ENCODE data around the gene PCDHGA2. TPM values are rescaled to one million over a fixed set of nuclear protein-coding genes. Genes with fewer than 3 reads are reported as not detected.
A peak's percentile ranks its signal among the peaks of the same experiment; 100 is the strongest.
"Not testable (repeated sequence)": the region's sequence is repeated elsewhere in the genome, so short reads cannot be mapped to it uniquely, and the experiment has no call there.

PCDHGA2 gene
- total and polyA plus RNA-seq, 4 donors: 0.23 to 0.46 (median 0.34) TPM

- 28% methylated on average over 20 of the region's 20 CpGs for WGBS
- Histone ChIP-seq H3K27ac (ENCODE audit: low read depth in 1 of 2, low read length in 2 of 2) (no peak overlapping the region), H3K27me3 (ENCODE audit: control insufficient read depth in 4 of 4, insufficient read depth in 4 of 4, low read length in 3 of 4) (peaks cover 0 to 11% (median 4%) of the 10 kb centered on the region in 4 donors), H3K36me3 (ENCODE audit: control insufficient read depth in 4 of 4, insufficient read depth in 3 of 4, low read depth in 1 of 4, low read length in 3 of 4) (peaks cover 0 to 2% (median 0%) of the 10 kb centered on the region in 4 donors), H3K9me3 (ENCODE audit: control insufficient read depth in 4 of 4, low read length in 3 of 4) (peaks cover 26 to 74% (median 34%) of the 10 kb centered on the region in 4 donors), H3K4me3 (ENCODE audit: low read depth in 1 of 3, low read length in 3 of 3) (peak overlapping the region in 2 of 3 donors; percentile 18 to 36), H3K4me1 (ENCODE audit: control insufficient read depth in 4 of 4, insufficient read depth in 4 of 4, low read length in 3 of 4) (no peaks in the 10 kb centered on the region), H3K9ac (ENCODE audit: low read depth in 1 of 2, low read length in 2 of 2) (no peak overlapping the region)
- DNase-seq (ENCODE audit: low spot score): no peak
- TF ChIP-seq ATF3 (IDR thresholded peaks at IDR 0.05) (no peak), SP1 (IDR thresholded peaks at IDR 0.05) (no peak), HNF4A (conservative IDR thresholded peaks at IDR 0.05) (no peak), NR2F2 (IDR thresholded peaks at IDR 0.05) (no peak)
Observed at GRCh38 chr5:141345327-141345726, 6.8 kb downstream of the PCDHGA2 start.

DNA sequence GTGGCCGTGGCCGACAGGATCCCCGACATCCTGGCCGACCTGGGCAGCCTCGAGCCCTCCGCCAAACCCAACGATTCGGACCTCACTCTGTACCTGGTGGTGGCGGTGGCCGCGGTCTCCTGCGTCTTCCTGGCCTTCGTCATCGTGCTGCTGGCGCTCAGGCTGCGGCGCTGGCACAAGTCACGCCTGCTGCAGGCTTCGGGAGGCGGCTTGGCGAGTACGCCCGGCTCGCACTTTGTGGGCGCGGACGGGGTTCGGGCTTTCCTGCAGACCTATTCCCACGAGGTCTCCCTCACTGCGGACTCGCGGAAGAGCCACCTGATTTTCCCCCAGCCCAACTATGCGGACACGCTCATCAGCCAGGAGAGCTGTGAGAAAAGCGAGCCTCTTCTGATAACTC is 7.5 kb downstream of the PCDHGA2 start:
- not testable (repeated sequence) for H3K4me3 ChIP-seq (ENCODE audit: low read depth in 1 of 3, low read length in 3 of 3); H3K36me3 ChIP-seq (ENCODE audit: control insufficient read depth in 4 of 4, insufficient read depth in 3 of 4, low read depth in 1 of 4, low read length in 3 of 4); DNase-seq (ENCODE audit: low spot score); H3K27ac ChIP-seq (ENCODE audit: low read depth in 1 of 2, low read length in 2 of 2); H3K4me1 ChIP-seq (ENCODE audit: control insufficient read depth in 4 of 4, insufficient read depth in 4 of 4, low read length in 3 of 4); H3K9ac ChIP-seq (ENCODE audit: low read depth in 1 of 2, low read length in 2 of 2)
- WGBS: 40% methylated on average over 27 of the region's 35 CpGs
- Histone ChIP-seq H3K9me3 (ENCODE audit: control insufficient read depth in 4 of 4, low read length in 3 of 4) (peaks cover 25 to 78% (median 37%) of the 10 kb centered on the region in 4 donors), H3K27me3 (ENCODE audit: control insufficient read depth in 4 of 4, insufficient read depth in 4 of 4, low read length in 3 of 4) (peaks cover 0 to 11% (median 3%) of the 10 kb centered on the region in 4 donors)

- 23% methylated on average over 29 of the region's 29 CpGs for WGBS
- TF ChIP-seq RAD21 (IDR thresholded peaks at IDR 0.05) (no peak), EGR1 (IDR thresholded peaks at IDR 0.05; ENCODE audit: low read depth in 2 of 2) (no peak), FOXA2 (IDR thresholded peaks at IDR 0.05) (no peak), ATF3 (IDR thresholded peaks at IDR 0.05) (no peak), FOXA1 (IDR thresholded peaks at IDR 0.05) (no peak), JUND (IDR thresholded peaks at IDR 0.05) (no peak), YY1 (IDR thresholded peaks at IDR 0.05) (no peak), SP1 (IDR thresholded peaks at IDR 0.05) (no peak), RXRA (IDR thresholded peaks at IDR 0.05) (no peak), GABPA (IDR thresholded peaks at IDR 0.05 in 1 of 2, conservative IDR thresholded peaks at IDR 0.05 in 1 of 2) (no peak), HNF4G (IDR thresholded peaks at IDR 0.05) (no peak), HNF4A (conservative IDR thresholded peaks at IDR 0.05) (no peak), NR2F2 (IDR thresholded peaks at IDR 0.05) (no peak), TAF1 (conservative IDR thresholded peaks at IDR 0.05) (no peak), ZBTB33 (IDR thresholded peaks at IDR 0.05) (no peak), MAX (IDR thresholded peaks at IDR 0.05) (no peak)
- TF ChIP-seq, protein P1, sequence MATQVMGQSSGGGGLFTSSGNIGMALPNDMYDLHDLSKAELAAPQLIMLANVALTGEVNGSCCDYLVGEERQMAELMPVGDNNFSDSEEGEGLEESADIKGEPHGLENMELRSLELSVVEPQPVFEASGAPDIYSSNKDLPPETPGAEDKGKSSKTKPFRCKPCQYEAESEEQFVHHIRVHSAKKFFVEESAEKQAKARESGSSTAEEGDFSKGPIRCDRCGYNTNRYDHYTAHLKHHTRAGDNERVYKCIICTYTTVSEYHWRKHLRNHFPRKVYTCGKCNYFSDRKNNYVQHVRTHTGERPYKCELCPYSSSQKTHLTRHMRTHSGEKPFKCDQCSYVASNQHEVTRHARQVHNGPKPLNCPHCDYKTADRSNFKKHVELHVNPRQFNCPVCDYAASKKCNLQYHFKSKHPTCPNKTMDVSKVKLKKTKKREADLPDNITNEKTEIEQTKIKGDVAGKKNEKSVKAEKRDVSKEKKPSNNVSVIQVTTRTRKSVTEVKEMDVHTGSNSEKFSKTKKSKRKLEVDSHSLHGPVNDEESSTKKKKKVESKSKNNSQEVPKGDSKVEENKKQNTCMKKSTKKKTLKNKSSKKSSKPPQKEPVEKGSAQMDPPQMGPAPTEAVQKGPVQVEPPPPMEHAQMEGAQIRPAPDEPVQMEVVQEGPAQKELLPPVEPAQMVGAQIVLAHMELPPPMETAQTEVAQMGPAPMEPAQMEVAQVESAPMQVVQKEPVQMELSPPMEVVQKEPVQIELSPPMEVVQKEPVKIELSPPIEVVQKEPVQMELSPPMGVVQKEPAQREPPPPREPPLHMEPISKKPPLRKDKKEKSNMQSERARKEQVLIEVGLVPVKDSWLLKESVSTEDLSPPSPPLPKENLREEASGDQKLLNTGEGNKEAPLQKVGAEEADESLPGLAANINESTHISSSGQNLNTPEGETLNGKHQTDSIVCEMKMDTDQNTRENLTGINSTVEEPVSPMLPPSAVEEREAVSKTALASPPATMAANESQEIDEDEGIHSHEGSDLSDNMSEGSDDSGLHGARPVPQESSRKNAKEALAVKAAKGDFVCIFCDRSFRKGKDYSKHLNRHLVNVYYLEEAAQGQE (IDR thresholded peaks at IDR 0.05): no peak
- TF ChIP-seq, protein P2, sequence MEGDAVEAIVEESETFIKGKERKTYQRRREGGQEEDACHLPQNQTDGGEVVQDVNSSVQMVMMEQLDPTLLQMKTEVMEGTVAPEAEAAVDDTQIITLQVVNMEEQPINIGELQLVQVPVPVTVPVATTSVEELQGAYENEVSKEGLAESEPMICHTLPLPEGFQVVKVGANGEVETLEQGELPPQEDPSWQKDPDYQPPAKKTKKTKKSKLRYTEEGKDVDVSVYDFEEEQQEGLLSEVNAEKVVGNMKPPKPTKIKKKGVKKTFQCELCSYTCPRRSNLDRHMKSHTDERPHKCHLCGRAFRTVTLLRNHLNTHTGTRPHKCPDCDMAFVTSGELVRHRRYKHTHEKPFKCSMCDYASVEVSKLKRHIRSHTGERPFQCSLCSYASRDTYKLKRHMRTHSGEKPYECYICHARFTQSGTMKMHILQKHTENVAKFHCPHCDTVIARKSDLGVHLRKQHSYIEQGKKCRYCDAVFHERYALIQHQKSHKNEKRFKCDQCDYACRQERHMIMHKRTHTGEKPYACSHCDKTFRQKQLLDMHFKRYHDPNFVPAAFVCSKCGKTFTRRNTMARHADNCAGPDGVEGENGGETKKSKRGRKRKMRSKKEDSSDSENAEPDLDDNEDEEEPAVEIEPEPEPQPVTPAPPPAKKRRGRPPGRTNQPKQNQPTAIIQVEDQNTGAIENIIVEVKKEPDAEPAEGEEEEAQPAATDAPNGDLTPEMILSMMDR (IDR thresholded peaks at IDR 0.05; ENCODE audit: low read depth, low read length, missing input control): no peak
- no peak within 1 kb of the TSS for H3K9ac ChIP-seq (ENCODE audit: low read depth in 1 of 2, low read length in 2 of 2)
Observed at GRCh38 chr5:141349917-141350619, 11.5 kb downstream of the PCDHGA2 start, which contains the start of gene PCDHGB1. PCDHGB1 (plus strand) TSS chr5:141350099; CDS start chr5:141350261, 162 bp downstream.

More at GRCh38 chr5:141349917-141350619, 11.5 kb downstream of the PCDHGA2 start, which contains the start of gene PCDHGB1:
- peak within 1 kb of the TSS in 2 of 3 donors; percentile 20 to 41 for H3K4me3 ChIP-seq (ENCODE audit: low read depth in 1 of 3, low read length in 3 of 3)
- H3K27me3 ChIP-seq (ENCODE audit: control insufficient read depth in 4 of 4, insufficient read depth in 4 of 4, low read length in 3 of 4): peaks cover 0 to 3% (median 1%) of the 10 kb centered on the region in 4 donors
- peaks cover 0 to 3% (median 0%) of the 10 kb centered on the region in 4 donors for H3K36me3 ChIP-seq (ENCODE audit: control insufficient read depth in 4 of 4, insufficient read depth in 3 of 4, low read depth in 1 of 4, low read length in 3 of 4)
- H3K4me1 ChIP-seq (ENCODE audit: control insufficient read depth in 4 of 4, insufficient read depth in 4 of 4, low read length in 3 of 4): no peaks in the 10 kb centered on the region
- no peak for DNase-seq (ENCODE audit: low spot score)
- no peak within 1 kb of the TSS for H3K27ac ChIP-seq (ENCODE audit: low read depth in 1 of 2, low read length in 2 of 2)
- H3K9me3 ChIP-seq (ENCODE audit: control insufficient read depth in 4 of 4, low read length in 3 of 4): peaks cover 25 to 60% (median 42%) of the 10 kb centered on the region in 4 donors
